Measurements from ENCODE around the gene TEX44.

DNA sequence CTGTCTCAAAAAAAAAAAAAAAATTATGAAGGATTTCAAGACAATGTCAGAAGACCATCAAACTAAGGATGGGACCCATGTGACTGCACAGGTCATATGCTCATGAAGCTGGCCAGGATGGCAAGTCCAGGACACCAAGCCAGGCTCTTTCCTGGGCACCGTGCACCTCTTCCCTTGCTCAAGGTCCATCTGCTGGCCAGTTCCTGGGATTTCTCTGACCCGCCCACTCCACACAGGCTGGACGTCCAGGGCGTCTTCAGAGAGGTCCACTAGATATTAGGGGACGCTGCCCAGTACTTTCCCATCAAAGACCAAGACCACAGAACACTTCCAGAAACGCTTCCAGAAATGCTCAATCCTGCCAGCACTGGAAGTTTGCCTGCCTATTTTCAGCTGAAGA lies 14.3 kb downstream of the TEX44 start:
- TF ChIP-seq, protein P1, sequence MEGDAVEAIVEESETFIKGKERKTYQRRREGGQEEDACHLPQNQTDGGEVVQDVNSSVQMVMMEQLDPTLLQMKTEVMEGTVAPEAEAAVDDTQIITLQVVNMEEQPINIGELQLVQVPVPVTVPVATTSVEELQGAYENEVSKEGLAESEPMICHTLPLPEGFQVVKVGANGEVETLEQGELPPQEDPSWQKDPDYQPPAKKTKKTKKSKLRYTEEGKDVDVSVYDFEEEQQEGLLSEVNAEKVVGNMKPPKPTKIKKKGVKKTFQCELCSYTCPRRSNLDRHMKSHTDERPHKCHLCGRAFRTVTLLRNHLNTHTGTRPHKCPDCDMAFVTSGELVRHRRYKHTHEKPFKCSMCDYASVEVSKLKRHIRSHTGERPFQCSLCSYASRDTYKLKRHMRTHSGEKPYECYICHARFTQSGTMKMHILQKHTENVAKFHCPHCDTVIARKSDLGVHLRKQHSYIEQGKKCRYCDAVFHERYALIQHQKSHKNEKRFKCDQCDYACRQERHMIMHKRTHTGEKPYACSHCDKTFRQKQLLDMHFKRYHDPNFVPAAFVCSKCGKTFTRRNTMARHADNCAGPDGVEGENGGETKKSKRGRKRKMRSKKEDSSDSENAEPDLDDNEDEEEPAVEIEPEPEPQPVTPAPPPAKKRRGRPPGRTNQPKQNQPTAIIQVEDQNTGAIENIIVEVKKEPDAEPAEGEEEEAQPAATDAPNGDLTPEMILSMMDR (IDR thresholded peaks at IDR 0.05), result no peak
- TF ChIP-seq POLR2A (IDR thresholded peaks at IDR 0.05) (no peak), EP300 (IDR thresholded peaks at IDR 0.05) (no peak), POLR2AphosphoS5 (IDR thresholded peaks at IDR 0.05) (no peak)
